Glutamatergic neuron (in vitro differentiated cells): Measurements from ENCODE around the gene SAMSN1. TPM values are rescaled to one million over a fixed set of nuclear protein-coding genes. Genes with fewer than 3 reads are reported as not detected.
A peak's percentile ranks its signal among the peaks of the same experiment; 100 is the strongest.

Experiments used
- DNase-seq: peaks from one replicate; pipeline ENCODE4 v3.0.0; 2022
- H3K27ac Mint-ChIP-seq: one replicate; pipeline ENCODE4 v1.8.0; 2020; ENCODE audit warnings: mild to moderate bottlenecking, mixed read lengths, inconsistent platforms; ENCODE audit not compliant: unreplicated experiment
- H3K27me3 Mint-ChIP-seq: one replicate; pipeline ENCODE4 v1.8.0; 2020; ENCODE audit warnings: mild to moderate bottlenecking, moderate library complexity, mixed read lengths, inconsistent platforms; ENCODE audit not compliant: unreplicated experiment
- H3K36me3 Mint-ChIP-seq: one replicate; pipeline ENCODE4 v1.8.0; 2020; ENCODE audit warnings: mild to moderate bottlenecking, mixed read lengths, inconsistent platforms; ENCODE audit not compliant: unreplicated experiment
- H3K4me1 Mint-ChIP-seq: one replicate; pipeline ENCODE4 v1.8.0; 2020; ENCODE audit warnings: mild to moderate bottlenecking, low read depth, mixed read lengths, inconsistent platforms; ENCODE audit not compliant: unreplicated experiment
- H3K4me3 Mint-ChIP-seq: one replicate; pipeline ENCODE4 v1.8.0; 2020; ENCODE audit warnings: mild to moderate bottlenecking, mixed read lengths, inconsistent platforms; ENCODE audit not compliant: unreplicated experiment
- H3K9me3 Mint-ChIP-seq: one replicate; pipeline ENCODE4 v1.8.0; 2020; ENCODE audit warnings: mild to moderate bottlenecking, moderate library complexity, mixed read lengths, inconsistent platforms; ENCODE audit not compliant: unreplicated experiment
- total RNA-seq: library from RNA; stranded (reverse); fragmentation: NEBNext Ultra II Directional; extraction: Animal tissue kit (Norgen Biotek cat#: 25700); gene quantifications from one replicate; pipeline ENCODE4 v1.2.1, GENCODE V29; 2021; ENCODE audit not compliant: unreplicated experiment
- TF ChIP-seq, protein P1 (sequence below): fragments of 200-600 bp; sonication (generic); IDR thresholded peaks from one replicate; pipeline ENCODE4 v1.5.0; 2021; ENCODE audit not compliant: partially characterized antibody, unreplicated experiment

The SAMSN1 gene
- total RNA-seq, 1 donor from 2014 or later: 28.3 TPM

DNA sequence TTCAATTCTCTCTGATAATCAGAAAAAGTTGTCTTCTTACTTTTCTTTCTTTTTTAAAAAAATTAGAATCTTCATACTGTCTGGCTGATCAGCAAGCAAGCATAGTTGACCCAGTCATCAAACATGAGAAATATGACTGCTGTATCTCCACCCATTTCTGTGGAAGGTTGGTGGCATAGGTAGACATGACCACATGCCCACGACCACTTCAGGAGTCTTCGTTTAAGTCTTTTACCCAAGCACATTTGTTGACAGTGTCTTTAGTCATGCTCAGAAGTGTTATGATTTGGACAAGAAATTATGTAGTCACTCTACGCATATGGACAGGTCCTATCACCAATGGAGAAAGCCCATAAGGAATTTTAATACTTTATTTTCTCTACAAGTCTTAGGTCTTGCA is 88.4 kb downstream of the SAMSN1 start:
- H3K9me3 Mint-ChIP-seq: no peaks in the 10 kb centered on the region
- no peak overlapping the region for H3K27ac Mint-ChIP-seq
- H3K36me3 Mint-ChIP-seq: no peaks in the 10 kb centered on the region
- H3K4me3 Mint-ChIP-seq: no peak overlapping the region
- TF ChIP-seq, protein P1, sequence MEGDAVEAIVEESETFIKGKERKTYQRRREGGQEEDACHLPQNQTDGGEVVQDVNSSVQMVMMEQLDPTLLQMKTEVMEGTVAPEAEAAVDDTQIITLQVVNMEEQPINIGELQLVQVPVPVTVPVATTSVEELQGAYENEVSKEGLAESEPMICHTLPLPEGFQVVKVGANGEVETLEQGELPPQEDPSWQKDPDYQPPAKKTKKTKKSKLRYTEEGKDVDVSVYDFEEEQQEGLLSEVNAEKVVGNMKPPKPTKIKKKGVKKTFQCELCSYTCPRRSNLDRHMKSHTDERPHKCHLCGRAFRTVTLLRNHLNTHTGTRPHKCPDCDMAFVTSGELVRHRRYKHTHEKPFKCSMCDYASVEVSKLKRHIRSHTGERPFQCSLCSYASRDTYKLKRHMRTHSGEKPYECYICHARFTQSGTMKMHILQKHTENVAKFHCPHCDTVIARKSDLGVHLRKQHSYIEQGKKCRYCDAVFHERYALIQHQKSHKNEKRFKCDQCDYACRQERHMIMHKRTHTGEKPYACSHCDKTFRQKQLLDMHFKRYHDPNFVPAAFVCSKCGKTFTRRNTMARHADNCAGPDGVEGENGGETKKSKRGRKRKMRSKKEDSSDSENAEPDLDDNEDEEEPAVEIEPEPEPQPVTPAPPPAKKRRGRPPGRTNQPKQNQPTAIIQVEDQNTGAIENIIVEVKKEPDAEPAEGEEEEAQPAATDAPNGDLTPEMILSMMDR: no peak
- DNase-seq: no peak
- H3K4me1 Mint-ChIP-seq: peaks cover 28% of the 10 kb centered on the region
- H3K27me3 Mint-ChIP-seq: no peaks in the 10 kb centered on the region

DNA sequence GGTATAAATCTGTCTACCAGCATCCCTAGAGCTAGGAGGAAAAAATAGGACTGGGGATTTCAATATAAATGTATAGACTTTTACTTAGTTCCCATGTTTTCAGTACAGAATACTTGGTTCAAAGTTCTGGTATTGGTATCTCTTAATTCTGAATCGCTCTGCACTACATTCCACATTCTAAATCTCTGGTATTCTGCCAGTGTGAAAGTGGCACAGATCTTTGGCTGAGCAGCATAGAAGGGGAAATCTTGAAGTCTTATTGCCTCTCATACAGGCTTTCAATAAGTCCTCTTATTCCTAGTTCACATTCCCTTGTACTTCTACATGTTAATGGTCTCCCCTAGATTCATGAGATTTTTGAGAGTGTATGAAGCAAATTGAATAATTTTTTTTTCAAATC is 89.2 kb downstream of the SAMSN1 start:
- no peak for DNase-seq
- no peaks in the 10 kb centered on the region for H3K9me3 Mint-ChIP-seq
- TF ChIP-seq, protein P1: no peak
- H3K27me3 Mint-ChIP-seq: no peaks in the 10 kb centered on the region
- peaks cover 33% of the 10 kb centered on the region for H3K4me1 Mint-ChIP-seq
- no peak overlapping the region for H3K27ac Mint-ChIP-seq
- H3K4me3 Mint-ChIP-seq: no peak overlapping the region
- H3K36me3 Mint-ChIP-seq: no peaks in the 10 kb centered on the region

DNA sequence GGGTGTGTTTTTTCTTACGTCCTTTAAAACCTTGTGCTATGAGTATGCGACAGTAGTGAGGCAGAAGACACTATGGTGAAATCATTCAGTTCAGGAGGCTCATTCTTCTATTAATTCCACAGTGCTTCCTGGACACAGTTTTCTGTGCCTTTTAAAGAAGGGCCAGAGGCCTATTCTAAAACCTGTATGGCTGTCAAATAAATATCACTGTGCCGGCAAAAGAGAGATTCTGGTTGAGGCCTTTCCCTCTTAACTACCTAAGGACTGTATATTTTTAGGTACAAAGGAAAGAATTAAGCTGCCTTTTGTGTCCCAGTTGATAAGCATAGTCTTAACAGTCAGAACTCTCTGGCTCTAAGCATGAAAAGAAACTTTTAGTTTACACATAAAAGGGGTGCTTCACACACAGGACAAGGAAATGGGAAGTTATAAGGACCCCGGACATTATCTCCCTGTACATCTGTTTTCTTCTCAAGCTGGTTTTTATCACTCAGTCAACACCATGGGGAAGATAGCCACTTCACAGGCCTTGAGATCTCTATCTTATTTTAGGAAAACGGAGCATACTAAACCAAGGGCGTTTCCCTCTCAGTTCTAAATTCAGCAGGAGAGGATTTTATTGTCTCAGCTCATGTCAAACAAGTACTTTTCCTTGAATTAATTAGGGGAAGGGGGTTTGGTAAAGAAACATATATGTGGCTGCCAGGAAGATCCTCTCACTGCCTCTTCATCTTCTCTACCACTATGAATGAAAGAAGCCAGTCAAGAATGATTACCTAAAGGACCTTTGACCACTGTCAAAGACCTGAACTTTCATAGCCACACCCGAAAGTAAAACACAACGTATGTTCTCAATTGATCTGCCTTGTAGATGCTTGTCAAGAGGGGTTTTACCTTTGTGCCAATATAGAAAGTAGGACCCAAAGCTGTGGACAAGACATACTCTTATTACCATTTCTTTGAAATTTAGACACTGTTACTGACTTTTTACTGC is 91.8 kb downstream of the SAMSN1 start:
- peak overlapping the region; percentile 43 for H3K4me3 Mint-ChIP-seq
- H3K36me3 Mint-ChIP-seq: no peaks in the 10 kb centered on the region
- no peaks in the 10 kb centered on the region for H3K27me3 Mint-ChIP-seq
- no peak for DNase-seq
- peak overlapping the region; percentile 63 for H3K27ac Mint-ChIP-seq
- TF ChIP-seq, protein P1: no peak
- peaks cover 49% of the 10 kb centered on the region for H3K4me1 Mint-ChIP-seq
- H3K9me3 Mint-ChIP-seq: peaks cover 2% of the 10 kb centered on the region

DNA sequence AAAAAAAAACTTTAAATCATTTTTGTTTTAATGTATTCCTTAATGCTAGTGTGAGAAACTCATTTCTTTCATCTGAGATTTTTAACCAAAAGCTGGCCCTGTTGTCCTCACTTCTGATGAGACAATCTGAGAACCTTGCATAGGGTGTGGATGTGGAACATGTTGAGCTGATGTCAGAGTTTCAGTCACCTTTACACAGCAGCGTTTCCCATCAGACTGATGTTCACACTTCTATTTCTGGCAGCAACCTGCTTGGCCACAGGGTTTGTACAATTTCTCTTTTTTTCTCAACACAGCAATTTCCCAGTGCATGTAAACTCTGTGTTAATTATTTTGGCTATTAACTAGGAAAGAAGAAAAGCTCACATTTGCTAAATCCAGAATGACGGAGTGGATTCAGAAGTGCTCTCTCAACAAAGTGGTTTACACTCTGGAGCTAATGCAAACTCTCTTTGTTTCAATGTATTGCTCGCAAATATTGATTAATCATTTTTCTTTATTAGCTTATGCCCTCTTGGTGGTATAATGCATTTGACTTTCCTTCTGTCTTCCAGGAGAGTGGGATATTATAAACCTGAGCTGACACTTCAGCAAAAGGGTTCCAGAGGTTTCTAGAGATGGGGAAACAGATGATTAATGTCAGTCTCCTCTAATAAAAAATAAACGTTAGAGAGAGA is 92.6 kb downstream of the SAMSN1 start:
- no peak for DNase-seq
- H3K27ac Mint-ChIP-seq: peak overlapping the region; percentile 63

More for the DNA sequence above, 92.6 kb downstream of the SAMSN1 start:
- peaks cover 49% of the 10 kb centered on the region for H3K4me1 Mint-ChIP-seq
- TF ChIP-seq, protein P1: no peak
- H3K9me3 Mint-ChIP-seq: peaks cover 2% of the 10 kb centered on the region
- H3K36me3 Mint-ChIP-seq: no peaks in the 10 kb centered on the region
- no peaks in the 10 kb centered on the region for H3K27me3 Mint-ChIP-seq
- peak overlapping the region; percentile 43 for H3K4me3 Mint-ChIP-seq
